Measurements from ENCODE around the gene FBLL1. TPM values are rescaled to one million over a fixed set of nuclear protein-coding genes. Genes with fewer than 3 reads are reported as not detected.

The FBLL1 gene
- total RNA-seq, 6 experiments from 2014 or later = 0.26 to 0.49 (median 0.38) TPM; not detected in 3

- DNase-seq (no peak), ATAC-seq (peak in 3 of 4 donors; percentile 38 to 51 (median 45))
- peaks cover 0 to 5% (median 0%) of the 10 kb centered on the region in 4 donors for H3K4me1 ChIP-seq
- H3K27me3 ChIP-seq = no peaks in the 10 kb centered on the region
- TF ChIP-seq, protein P1, sequence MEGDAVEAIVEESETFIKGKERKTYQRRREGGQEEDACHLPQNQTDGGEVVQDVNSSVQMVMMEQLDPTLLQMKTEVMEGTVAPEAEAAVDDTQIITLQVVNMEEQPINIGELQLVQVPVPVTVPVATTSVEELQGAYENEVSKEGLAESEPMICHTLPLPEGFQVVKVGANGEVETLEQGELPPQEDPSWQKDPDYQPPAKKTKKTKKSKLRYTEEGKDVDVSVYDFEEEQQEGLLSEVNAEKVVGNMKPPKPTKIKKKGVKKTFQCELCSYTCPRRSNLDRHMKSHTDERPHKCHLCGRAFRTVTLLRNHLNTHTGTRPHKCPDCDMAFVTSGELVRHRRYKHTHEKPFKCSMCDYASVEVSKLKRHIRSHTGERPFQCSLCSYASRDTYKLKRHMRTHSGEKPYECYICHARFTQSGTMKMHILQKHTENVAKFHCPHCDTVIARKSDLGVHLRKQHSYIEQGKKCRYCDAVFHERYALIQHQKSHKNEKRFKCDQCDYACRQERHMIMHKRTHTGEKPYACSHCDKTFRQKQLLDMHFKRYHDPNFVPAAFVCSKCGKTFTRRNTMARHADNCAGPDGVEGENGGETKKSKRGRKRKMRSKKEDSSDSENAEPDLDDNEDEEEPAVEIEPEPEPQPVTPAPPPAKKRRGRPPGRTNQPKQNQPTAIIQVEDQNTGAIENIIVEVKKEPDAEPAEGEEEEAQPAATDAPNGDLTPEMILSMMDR (IDR thresholded peaks at IDR 0.05) = no peak
- TF ChIP-seq POLR2A (IDR thresholded peaks at IDR 0.05) = no peak
- 17% methylated on average over 1 of the region's 2 CpGs for WGBS (ENCODE audit: insufficient coverage, low coverage, low lambda C conversion rate, missing lambda C conversion rate)
- no peak overlapping the region for H3K27ac ChIP-seq
- intact Hi-C loops (cut with DNase I) = no loop called here
- H3K4me3 ChIP-seq = no peak overlapping the region
- H3K36me3 ChIP-seq = no peaks in the 10 kb centered on the region
- no peaks in the 10 kb centered on the region for H3K9me3 ChIP-seq
Observed at GRCh38 chr5:168525856-168526255, 3.2 kb upstream of the FBLL1 start.

DNA sequence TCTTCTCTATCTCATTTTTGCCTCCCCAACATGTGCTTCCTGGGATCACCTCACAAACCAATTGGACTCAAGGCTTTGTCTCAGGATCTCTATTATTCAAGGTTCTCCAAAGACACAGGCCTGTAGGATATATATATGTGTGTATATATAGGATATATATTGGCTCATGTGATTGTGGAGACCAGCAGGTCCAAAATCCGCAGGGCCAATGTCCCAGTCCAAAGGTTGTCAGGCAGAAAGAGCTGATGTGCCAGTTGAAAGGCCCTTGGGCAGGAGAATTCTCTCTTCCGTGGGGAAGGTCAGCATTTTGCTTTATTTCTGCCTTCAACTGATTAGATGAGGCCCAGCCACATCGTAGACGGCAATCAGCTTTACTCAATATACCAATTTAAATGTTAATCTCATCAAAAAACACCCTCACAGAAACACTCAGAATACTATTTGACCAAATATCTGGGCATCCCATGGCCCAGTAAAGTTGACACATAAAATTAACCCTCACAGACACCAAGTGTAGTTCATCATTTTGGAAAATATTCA is 1.3 kb upstream of the FBLL1 start:
- no peak for ATAC-seq

GRCh38 chr5:168529374-168530234 is 499 bp downstream of the FBLL1 start:
- ATAC-seq = no peak
- H3K4me3 ChIP-seq = peak overlapping the region; percentile 29 to 35 (median 30)

More for the DNA sequence above, 1.3 kb upstream of the FBLL1 start:
- Histone ChIP-seq H3K4me3 (no peak overlapping the region), H3K27ac (no peak overlapping the region), H3K4me1 (peaks cover 0 to 5% (median 0%) of the 10 kb centered on the region in 4 donors), H3K27me3 (no peaks in the 10 kb centered on the region), H3K36me3 (no peaks in the 10 kb centered on the region), H3K9me3 (no peaks in the 10 kb centered on the region)
- intact Hi-C loops (cut with DNase I) = no loop called here
- TF ChIP-seq, protein P1 (IDR thresholded peaks at IDR 0.05) = no peak
- no peak for TF ChIP-seq POLR2A (IDR thresholded peaks at IDR 0.05)
- 86% methylated on average over 4 of the region's 4 CpGs for WGBS (ENCODE audit: insufficient coverage, low coverage, low lambda C conversion rate, missing lambda C conversion rate)
- DNase-seq = no peak

DNA sequence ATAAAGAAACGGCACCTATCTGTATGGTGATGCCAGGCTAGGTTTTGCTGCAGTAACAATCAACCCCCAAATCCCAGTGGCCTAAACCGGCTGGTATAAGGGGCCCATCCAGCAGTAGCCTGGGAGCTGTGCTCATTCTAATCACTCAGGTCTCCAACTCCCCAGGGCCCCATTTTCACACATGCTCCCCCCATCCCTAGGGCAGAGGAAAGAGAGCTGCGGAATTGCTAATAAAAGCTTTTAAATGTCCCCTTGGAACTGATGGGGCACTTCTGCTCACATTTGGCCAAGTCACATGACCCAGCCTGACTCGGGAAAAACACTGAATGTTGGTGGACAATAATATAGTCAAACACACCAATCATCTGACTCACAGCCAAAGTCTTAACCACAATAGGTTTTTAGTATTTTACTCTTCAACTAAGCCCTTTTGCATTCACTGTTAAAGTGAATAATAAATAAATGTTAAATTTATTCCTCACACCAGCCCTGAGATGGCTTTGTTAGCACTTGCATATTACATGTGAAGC is 1.6 kb downstream of the FBLL1 start:
- ATAC-seq (no peak), DNase-seq (no peak)
- Histone ChIP-seq H3K4me3 (no peak overlapping the region), H3K27ac (no peak overlapping the region), H3K27me3 (no peaks in the 10 kb centered on the region), H3K4me1 (peaks cover 0 to 5% (median 0%) of the 10 kb centered on the region in 4 donors), H3K36me3 (no peaks in the 10 kb centered on the region), H3K9me3 (no peaks in the 10 kb centered on the region)
- 83% methylated on average over 4 of the region's 4 CpGs for WGBS (ENCODE audit: insufficient coverage, low coverage, low lambda C conversion rate, missing lambda C conversion rate)
- TF ChIP-seq POLR2A (IDR thresholded peaks at IDR 0.05) = no peak
- TF ChIP-seq, protein P1 (IDR thresholded peaks at IDR 0.05) = no peak
- intact Hi-C loops (cut with DNase I) = no loop called here

More at GRCh38 chr5:168529374-168530234, 499 bp downstream of the FBLL1 start:
- no peak for DNase-seq
- intact Hi-C loops (cut with DNase I) = no loop called here
- Histone ChIP-seq H3K27me3 (no peaks in the 10 kb centered on the region), H3K9me3 (no peaks in the 10 kb centered on the region), H3K36me3 (no peaks in the 10 kb centered on the region), H3K27ac (no peak overlapping the region), H3K4me1 (peaks cover 0 to 5% (median 0%) of the 10 kb centered on the region in 4 donors)
- no peak for TF ChIP-seq POLR2A (IDR thresholded peaks at IDR 0.05)
- TF ChIP-seq, protein P1 (IDR thresholded peaks at IDR 0.05) = no peak
- WGBS (ENCODE audit: insufficient coverage, low coverage, low lambda C conversion rate, missing lambda C conversion rate) = 8% methylated on average over 8 of the region's 125 CpGs

All from right lobe of liver (tissue), 6 donors.